Panc1 (cell line): ENCODE data around the gene TWF2.

ENCODE experiments used
- POLR2AphosphoS5 ChIP-seq: IDR thresholded peaks from 2 replicates; pipeline ENCODE4 v1.6.1; 2012; ENCODE audit warnings: mild to moderate bottlenecking, low read depth, low read length, moderate library complexity
- TF ChIP-seq, protein P1 (sequence below): fragments of 450-650 bp; IDR thresholded peaks from 2 replicates; pipeline ENCODE4 v1.5.1; 2017; ENCODE audit warnings: mild to moderate bottlenecking
- TF ChIP-seq, protein P2 (sequence below), 2 experiments: IDR thresholded peaks; 2 replicates each; pipeline ENCODE4 v1.6.1; 2011 to 2012; ENCODE audit warnings: low read depth in 2 of 2, control low read depth in 1 of 2, low read length in 1 of 2, mild to moderate bottlenecking in 1 of 2, moderate library complexity in 1 of 2; ENCODE audit not compliant: insufficient read depth in 1 of 2

DNA sequence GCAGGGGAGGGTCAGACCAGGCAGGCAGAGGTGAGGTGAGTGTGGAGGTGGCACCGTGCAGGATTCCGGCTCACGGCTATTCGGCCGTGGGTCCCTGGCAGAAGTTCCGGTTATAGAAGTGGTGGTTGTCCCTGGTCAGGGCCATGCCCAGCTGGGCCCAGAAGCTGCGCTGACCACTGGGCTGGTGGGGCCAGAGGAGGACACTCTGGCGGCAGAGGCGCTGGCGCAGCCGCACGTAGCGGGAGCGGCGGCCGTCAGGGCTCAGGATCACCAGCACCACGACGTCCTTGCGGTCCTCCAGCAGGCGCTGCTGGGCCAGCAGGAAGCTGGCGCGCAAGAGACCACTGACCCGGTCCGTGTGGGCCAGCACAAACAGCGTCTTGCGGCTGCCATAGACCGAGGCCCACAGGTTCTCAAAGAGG lies 17.8 kb downstream of the TWF2 start:
- TF ChIP-seq POLR2AphosphoS5: no peak
- TF ChIP-seq, protein P1, sequence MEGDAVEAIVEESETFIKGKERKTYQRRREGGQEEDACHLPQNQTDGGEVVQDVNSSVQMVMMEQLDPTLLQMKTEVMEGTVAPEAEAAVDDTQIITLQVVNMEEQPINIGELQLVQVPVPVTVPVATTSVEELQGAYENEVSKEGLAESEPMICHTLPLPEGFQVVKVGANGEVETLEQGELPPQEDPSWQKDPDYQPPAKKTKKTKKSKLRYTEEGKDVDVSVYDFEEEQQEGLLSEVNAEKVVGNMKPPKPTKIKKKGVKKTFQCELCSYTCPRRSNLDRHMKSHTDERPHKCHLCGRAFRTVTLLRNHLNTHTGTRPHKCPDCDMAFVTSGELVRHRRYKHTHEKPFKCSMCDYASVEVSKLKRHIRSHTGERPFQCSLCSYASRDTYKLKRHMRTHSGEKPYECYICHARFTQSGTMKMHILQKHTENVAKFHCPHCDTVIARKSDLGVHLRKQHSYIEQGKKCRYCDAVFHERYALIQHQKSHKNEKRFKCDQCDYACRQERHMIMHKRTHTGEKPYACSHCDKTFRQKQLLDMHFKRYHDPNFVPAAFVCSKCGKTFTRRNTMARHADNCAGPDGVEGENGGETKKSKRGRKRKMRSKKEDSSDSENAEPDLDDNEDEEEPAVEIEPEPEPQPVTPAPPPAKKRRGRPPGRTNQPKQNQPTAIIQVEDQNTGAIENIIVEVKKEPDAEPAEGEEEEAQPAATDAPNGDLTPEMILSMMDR: no peak
- TF ChIP-seq, protein P2, sequence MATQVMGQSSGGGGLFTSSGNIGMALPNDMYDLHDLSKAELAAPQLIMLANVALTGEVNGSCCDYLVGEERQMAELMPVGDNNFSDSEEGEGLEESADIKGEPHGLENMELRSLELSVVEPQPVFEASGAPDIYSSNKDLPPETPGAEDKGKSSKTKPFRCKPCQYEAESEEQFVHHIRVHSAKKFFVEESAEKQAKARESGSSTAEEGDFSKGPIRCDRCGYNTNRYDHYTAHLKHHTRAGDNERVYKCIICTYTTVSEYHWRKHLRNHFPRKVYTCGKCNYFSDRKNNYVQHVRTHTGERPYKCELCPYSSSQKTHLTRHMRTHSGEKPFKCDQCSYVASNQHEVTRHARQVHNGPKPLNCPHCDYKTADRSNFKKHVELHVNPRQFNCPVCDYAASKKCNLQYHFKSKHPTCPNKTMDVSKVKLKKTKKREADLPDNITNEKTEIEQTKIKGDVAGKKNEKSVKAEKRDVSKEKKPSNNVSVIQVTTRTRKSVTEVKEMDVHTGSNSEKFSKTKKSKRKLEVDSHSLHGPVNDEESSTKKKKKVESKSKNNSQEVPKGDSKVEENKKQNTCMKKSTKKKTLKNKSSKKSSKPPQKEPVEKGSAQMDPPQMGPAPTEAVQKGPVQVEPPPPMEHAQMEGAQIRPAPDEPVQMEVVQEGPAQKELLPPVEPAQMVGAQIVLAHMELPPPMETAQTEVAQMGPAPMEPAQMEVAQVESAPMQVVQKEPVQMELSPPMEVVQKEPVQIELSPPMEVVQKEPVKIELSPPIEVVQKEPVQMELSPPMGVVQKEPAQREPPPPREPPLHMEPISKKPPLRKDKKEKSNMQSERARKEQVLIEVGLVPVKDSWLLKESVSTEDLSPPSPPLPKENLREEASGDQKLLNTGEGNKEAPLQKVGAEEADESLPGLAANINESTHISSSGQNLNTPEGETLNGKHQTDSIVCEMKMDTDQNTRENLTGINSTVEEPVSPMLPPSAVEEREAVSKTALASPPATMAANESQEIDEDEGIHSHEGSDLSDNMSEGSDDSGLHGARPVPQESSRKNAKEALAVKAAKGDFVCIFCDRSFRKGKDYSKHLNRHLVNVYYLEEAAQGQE (IDR thresholded peaks at IDR 0.05; ENCODE audit: insufficient read depth in 1 of 2, low read depth in 2 of 2, low read length in 1 of 2): no peak
